CD4-positive, alpha-beta T cell treated with Interleukin-17A for 1 hour (primary cell): ENCODE measurements around the gene JMJD1C.
A peak's percentile ranks its signal among the peaks of the same experiment; 100 is the strongest.
"Not testable (repeated sequence)": the region's sequence is repeated elsewhere in the genome, so short reads cannot be mapped to it uniquely, and the experiment has no call there.

Source experiments
- DNase-seq: peaks from one replicate; pipeline ENCODE4 v3.0.0-alpha.2; 2020

JMJD1C gene

GRCh38 chr10:63155388-63156020 lies 310.3 kb downstream of the JMJD1C start:
- DNase-seq, result no peak

DNA sequence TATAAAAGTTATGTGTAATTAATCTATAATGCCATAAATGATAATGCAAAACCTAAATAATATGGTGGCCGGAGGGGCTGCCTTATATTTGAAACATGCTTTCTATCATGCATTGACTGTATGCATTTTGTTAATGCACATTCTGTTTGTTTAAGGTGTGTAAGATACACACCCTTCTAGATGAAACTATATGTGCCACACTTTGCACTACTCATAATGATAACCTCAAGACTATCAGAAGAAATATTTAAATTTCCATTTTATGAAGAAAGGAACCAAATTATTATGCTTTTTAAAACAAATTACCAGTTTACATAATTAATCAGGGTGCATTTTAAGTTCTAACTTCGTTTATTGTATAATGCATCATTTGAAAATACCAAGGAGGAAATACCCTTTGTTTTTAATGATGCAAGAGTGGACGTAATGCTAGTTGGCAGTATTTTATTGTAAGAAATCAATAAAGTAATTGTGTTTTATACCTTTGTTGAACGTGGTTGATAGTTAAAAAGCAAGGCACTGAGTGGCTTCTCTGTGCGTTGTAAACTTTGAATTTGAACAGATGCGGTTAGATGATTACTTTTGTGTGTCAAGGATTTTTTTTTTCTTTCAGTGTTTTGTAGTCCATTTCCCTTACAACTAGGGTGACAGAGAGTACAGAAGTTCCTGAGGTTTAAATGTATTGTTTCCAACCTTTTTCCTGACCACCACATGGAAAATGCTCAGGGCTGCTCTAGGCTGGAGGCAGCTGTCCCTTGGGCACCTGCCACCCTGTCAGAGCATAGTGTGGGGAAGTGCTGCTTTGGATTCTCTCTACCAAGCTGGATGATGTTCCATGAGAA lies 311.0 kb downstream of the JMJD1C start:
- no peak for DNase-seq

GRCh38 chr10:63153868-63154545 lies 311.8 kb downstream of the JMJD1C start:
- DNase-seq, result not testable (repeated sequence)

- no peak for DNase-seq
Observed at GRCh38 chr10:63150745-63151144, 315.0 kb downstream of the JMJD1C start.

DNA sequence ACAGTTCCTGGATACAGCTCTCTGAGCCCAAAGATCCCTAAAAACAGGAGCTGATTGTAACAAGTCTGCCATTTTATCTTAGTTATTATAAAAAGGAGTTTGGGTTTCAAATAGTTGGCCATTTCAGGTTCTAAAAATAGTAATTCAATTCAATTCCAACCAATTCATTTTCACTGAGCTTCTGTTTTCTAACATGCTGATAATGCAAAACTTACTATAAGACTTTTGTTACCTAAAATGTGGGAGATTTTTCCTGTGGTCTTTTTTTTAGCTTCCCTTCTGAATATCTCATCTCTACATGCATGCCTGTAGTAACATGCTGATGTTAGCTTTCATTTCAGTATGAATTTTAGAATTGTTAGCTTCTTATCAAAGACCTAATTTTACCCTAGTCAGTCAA lies 319.3 kb downstream of the JMJD1C start:
- DNase-seq, result no peak

GRCh38 chr10:63145782-63146181 lies 320.0 kb downstream of the JMJD1C start:
- no peak for DNase-seq

- DNase-seq, result no peak
Observed at GRCh38 chr10:63143987-63144386, 321.8 kb downstream of the JMJD1C start.

DNA sequence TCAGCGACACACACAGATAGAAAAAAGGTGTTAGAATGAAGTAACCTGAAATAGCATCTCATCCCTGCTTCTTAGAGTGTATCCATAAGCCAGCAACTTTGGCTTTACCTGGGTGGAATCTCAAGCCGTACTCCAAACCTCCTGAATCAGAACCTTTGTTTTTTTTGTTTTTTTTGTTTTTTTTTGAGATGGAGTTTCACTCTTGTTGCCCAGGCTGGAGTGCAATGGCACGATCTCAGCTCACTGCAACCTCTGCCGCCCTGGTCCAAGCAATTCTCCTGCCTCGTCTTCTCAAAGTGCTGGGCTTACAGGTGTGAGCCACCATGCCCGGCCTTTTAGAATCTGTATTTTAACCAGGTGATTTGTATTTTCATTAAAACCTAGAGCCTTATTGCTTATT lies 323.6 kb downstream of the JMJD1C start:
- DNase-seq, result no peak

GRCh38 chr10:63140077-63140476 lies 325.7 kb downstream of the JMJD1C start:
- DNase-seq, result no peak

GRCh38 chr10:63137306-63137705 lies 328.5 kb downstream of the JMJD1C start:
- no peak for DNase-seq

DNA sequence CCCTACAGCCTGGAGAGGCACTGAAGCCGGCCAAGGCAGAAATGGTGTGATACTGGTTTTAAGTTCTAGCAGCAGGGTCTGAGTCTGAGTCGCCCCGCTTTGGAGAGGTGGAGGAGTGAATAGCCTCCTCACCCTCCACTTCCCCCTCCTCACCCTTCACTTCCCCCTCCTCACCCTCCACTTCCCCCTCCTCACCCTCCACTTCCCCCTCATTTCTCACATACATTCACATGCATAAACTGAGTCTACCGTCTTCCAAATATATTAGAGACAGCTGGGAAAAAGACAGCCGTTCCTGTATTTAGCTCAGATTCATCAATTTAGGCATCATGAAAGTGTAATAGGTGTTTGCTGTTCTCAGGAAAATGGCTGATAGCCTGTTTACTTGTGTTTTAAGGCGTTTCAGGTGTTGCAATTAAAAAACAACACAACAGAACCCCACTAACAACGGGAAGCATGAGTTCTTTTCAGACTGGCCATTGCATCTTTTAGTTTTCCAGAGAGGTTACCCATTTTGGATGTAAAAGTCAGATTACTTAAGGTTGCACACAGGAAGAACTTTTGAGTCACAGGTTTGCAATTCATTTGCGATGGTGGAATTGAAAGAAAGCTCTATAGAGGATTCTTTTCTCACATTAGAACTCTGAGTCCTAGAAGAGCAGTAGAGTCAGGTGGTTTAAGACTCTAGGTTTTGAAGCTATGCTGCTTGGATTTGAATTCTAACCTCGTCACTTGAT lies 331.8 kb downstream of the JMJD1C start:
- DNase-seq, result peak; percentile 10

DNA sequence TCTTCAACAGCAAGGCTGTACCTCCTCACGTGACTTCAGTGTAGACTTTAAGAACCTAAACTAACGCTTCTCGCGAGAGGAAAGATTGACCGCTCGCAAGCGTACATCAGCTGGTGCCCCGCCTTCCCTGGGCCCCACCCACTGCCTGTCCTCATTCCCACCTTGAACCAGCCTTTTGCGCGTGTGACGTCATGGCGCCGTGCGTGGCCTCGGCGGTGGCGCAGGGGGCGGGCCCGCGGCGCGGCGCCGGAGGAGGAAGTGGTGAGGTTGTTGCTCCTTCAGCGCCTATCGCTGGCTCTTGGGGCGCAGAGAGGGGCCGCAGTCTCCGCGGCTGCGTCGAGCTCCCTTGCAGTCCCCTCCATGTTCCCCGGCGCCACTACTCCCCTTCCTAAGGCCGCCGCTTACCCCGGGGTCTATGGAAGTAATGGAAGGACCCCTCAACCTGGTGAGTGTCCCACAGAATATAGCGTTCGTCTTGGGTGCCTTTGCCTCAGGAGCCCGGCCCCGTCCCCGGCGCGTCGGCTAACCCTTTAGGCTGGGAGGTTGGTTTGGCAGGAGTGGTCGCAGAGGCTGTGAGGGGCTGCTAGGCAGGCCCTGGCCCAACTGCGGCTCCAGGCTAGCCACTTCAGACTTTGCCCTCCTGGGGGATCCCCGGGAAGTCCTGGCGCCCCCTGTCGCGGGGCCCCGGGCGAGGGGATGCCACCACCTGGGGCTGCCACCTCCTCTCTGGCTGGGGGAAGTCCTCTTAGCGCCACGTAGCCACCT lies 332.5 kb downstream of the JMJD1C start, which contains the start of gene NRBF2:
NRBF2 (plus strand) TSS at position 273 of the 765 bp plus-strand sequence; CDS start at position 416, 143 bp downstream.
- peak; percentile 98 for DNase-seq

DNA sequence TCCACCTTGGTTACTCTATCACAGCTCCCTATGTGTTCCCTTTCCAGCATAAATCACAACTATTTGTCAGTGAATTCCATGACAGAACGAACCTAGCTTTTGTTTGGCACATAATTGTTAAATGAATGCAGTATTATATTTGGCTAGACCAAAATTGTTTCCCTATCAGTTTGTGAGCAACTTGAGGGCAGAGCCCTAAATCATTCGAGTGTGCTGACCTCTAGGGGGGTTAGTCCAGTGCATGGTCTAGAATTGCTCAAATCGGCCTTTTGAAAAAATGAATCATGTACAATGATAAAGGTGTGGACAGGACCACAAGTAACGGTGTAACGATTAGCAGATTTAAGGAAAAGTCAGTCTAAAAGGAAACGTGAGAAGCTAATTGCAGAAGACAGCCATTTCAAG lies 333.1 kb downstream of the JMJD1C start:
- no peak for DNase-seq

- no peak for DNase-seq
Observed at GRCh38 chr10:63129888-63130287, 335.9 kb downstream of the JMJD1C start.

GRCh38 chr10:63128443-63128842 lies 337.3 kb downstream of the JMJD1C start:
- DNase-seq, result no peak

- no peak for DNase-seq
Observed at GRCh38 chr10:63125459-63125858, 340.3 kb downstream of the JMJD1C start.

GRCh38 chr10:63123727-63124362 lies 341.9 kb downstream of the JMJD1C start:
- DNase-seq, result no peak

GRCh38 chr10:63120554-63120953 lies 345.2 kb downstream of the JMJD1C start:
- DNase-seq, result no peak

- DNase-seq, result no peak
Observed at GRCh38 chr10:63119041-63119440, 346.7 kb downstream of the JMJD1C start.
